Activated naive CD4-positive, alpha-beta T cell treated with anti-CD3 and anti-CD28 coated beads, Interleukin-2, amount 10 ng/mL, durations not matched to agents 7 days and 5 days (primary cell): ENCODE results near the gene TMEM164.

ENCODE experiments used
- CTCF ChIA-PET: fragments of 350-600 bp; sonication (Branson Sonifier 250); formaldehyde crosslinking; loops from one replicate; lab custom pipeline; 2021; ENCODE audit warnings: antibody characterized with exemption; lab: Charles Lee
- DNase-seq: peaks from one replicate; pipeline ENCODE4 v3.0.0-alpha.2; 2020
- H3K27ac Mint-ChIP-seq: one replicate; pipeline ENCODE4 v1.8.0; 2021; ENCODE audit warnings: mild to moderate bottlenecking, moderate library complexity, mixed read lengths
- H3K27me3 Mint-ChIP-seq: one replicate; pipeline ENCODE4 v1.8.0; 2021; ENCODE audit warnings: mild to moderate bottlenecking, mixed read lengths
- H3K36me3 Mint-ChIP-seq: one replicate; pipeline ENCODE4 v1.8.0; 2021; ENCODE audit warnings: mixed read lengths
- H3K4me1 Mint-ChIP-seq: one replicate; pipeline ENCODE4 v1.8.0; 2021; ENCODE audit warnings: mixed read lengths
- H3K4me3 Mint-ChIP-seq: one replicate; pipeline ENCODE4 v1.8.0; 2021; ENCODE audit warnings: mild to moderate bottlenecking, moderate library complexity, mixed read lengths
- H3K9me3 Mint-ChIP-seq: one replicate; pipeline ENCODE4 v1.8.0; 2021; ENCODE audit warnings: mixed read lengths

TMEM164 gene

GRCh38 chrX:109995155-109995554 is 7.8 kb upstream of the TMEM164 start:
- H3K4me1 Mint-ChIP-seq, result peaks cover 20% of the 10 kb centered on the region
- no peaks in the 10 kb centered on the region for H3K36me3 Mint-ChIP-seq
- H3K27ac Mint-ChIP-seq, result no peak overlapping the region
- no peaks in the 10 kb centered on the region for H3K9me3 Mint-ChIP-seq
- H3K27me3 Mint-ChIP-seq, result no peaks in the 10 kb centered on the region
- no peak for DNase-seq
- no peak overlapping the region for H3K4me3 Mint-ChIP-seq
- CTCF ChIA-PET, result no interaction called here

- CTCF ChIA-PET, result interaction anchor here (0.5 kb wide), 1 partner anchor 392 kb away, joined by 3 read pairs; no protein-coding TSS in a partner anchor
- H3K27me3 Mint-ChIP-seq, result no peaks in the 10 kb centered on the region
- no peak for DNase-seq
- H3K4me1 Mint-ChIP-seq, result peaks cover 10% of the 10 kb centered on the region
- no peak overlapping the region for H3K4me3 Mint-ChIP-seq
- H3K9me3 Mint-ChIP-seq, result no peaks in the 10 kb centered on the region
- no peak overlapping the region for H3K27ac Mint-ChIP-seq
- no peaks in the 10 kb centered on the region for H3K36me3 Mint-ChIP-seq
Observed at GRCh38 chrX:109997786-109998452, 5.0 kb upstream of the TMEM164 start.

- H3K36me3 Mint-ChIP-seq, result peaks cover under 1% of the 10 kb centered on the region
- H3K27ac Mint-ChIP-seq, result no peak overlapping the region
- no peaks in the 10 kb centered on the region for H3K9me3 Mint-ChIP-seq
- no peak overlapping the region for H3K4me3 Mint-ChIP-seq
- DNase-seq, result no peak
- peaks cover 18% of the 10 kb centered on the region for H3K4me1 Mint-ChIP-seq
- CTCF ChIA-PET, result no interaction called here
- no peaks in the 10 kb centered on the region for H3K27me3 Mint-ChIP-seq
Observed at GRCh38 chrX:110000000-110000399, 2.9 kb upstream of the TMEM164 start.

GRCh38 chrX:110000847-110001713 is 1.8 kb upstream of the TMEM164 start:
- DNase-seq, result no peak
- Mint-ChIP-seq H3K9me3 (no peaks in the 10 kb centered on the region), H3K27me3 (no peaks in the 10 kb centered on the region), H3K36me3 (peaks cover 6% of the 10 kb centered on the region), H3K4me1 (peaks cover 23% of the 10 kb centered on the region), H3K27ac (peak overlapping the region; percentile 28), H3K4me3 (no peak overlapping the region)
- CTCF ChIA-PET, result no interaction called here

DNA sequence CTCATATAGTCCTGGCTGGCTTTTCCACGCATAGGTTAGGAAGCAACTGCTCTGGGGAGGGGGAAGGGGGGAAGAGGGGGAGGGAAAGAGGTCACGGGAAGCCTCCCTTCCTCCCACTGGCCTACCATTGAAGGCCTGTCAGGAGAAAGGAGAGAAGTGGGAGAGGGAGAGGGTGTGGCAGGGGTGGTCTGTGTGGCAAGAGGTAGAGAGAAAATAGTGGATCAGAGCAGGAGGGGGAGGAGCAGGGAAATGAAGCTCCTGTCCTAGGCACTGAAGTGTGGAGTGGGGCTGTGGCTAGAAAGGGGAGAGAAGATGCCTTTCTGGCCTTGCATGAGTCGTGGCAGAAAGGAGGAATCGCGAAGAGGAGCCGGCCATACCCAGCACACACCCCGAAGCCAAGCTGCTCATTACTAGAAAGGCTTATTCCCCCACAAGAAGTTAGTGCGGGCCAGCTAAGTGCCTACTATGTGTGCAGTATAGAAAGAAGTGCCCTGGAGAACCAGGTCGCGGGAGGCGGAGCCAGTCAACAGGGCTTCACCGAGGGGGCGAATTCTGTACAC is 1.1 kb upstream of the TMEM164 start:
- no peak for DNase-seq
- Mint-ChIP-seq H3K27ac (peak overlapping the region; percentile 80), H3K4me3 (peak overlapping the region; percentile 80), H3K9me3 (no peaks in the 10 kb centered on the region), H3K36me3 (peaks cover 6% of the 10 kb centered on the region), H3K27me3 (no peaks in the 10 kb centered on the region), H3K4me1 (peaks cover 25% of the 10 kb centered on the region)
- CTCF ChIA-PET, result interaction anchor here (0.5 kb wide), 1 partner anchor 28 kb away, joined by 3 read pairs; no protein-coding TSS in a partner anchor

DNA sequence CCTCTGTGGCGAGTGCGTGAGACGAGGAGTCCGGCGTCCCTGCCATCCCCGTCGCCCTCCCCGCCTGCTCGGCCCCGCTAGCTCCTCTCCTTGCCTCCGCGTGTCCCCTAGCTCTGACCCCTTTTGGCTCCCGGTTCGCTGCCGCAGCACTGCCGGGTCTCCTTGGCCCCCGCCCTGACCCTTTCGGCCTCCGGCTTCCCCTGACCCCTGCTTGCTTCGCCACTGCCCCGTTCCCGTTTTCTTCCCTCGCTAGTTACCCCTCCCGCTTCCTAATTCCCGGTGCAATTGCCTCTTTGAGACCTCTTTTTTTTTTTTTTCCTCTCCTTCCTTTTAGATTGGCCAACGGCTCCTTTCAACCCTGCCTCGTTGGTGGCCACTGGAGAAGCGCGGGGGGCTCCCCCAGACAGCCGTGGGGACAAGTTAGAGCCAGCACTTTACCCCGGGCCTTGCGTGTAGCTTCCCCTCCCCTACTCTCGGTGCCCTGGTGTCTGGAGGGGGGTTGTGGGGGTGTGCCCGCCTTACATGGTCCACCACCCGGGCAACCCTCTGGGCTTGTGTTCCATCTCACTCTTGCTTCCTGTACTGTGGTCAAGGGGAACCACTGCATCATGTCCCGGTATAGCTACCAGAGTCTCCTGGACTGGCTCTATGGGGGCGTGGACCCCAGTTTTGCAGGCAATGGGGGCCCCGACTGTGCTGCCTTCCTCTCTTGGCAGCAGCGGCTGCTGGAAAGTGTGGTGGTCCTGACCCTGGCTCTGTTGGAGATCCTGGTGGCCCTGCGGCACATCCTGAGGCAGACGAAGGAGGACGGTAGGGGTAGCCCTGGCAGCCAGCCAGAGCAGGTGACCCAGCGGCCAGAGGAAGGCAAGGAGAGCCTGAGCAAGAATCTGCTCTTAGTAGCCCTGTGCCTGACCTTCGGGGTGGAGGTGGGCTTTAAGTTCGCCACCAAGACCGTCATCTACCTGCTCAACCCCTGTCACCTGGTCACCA is 548 bp downstream of the TMEM164 start:
- Mint-ChIP-seq H3K4me3 (peak overlapping the region; percentile 83), H3K27me3 (no peaks in the 10 kb centered on the region), H3K27ac (peak overlapping the region; percentile 78), H3K36me3 (peaks cover 10% of the 10 kb centered on the region), H3K4me1 (peaks cover 28% of the 10 kb centered on the region), H3K9me3 (no peaks in the 10 kb centered on the region)
- DNase-seq, result peak; percentile 26
- CTCF ChIA-PET, result no interaction called here

GRCh38 chrX:110004215-110004614 is 1.3 kb downstream of the TMEM164 start:
- Mint-ChIP-seq H3K4me3 (peak overlapping the region; percentile 18), H3K36me3 (peaks cover 14% of the 10 kb centered on the region), H3K9me3 (no peaks in the 10 kb centered on the region), H3K27ac (peak overlapping the region; percentile 58), H3K27me3 (no peaks in the 10 kb centered on the region), H3K4me1 (peaks cover 28% of the 10 kb centered on the region)
- DNase-seq, result no peak
- CTCF ChIA-PET, result interaction anchor here (1.0 kb wide), 1 partner anchor 142 kb away, joined by 5 read pairs; no protein-coding TSS in a partner anchor

GRCh38 chrX:110004731-110005369 is 1.9 kb downstream of the TMEM164 start:
- H3K4me3 Mint-ChIP-seq, result peak overlapping the region; percentile 18
- no peaks in the 10 kb centered on the region for H3K27me3 Mint-ChIP-seq
- no peaks in the 10 kb centered on the region for H3K9me3 Mint-ChIP-seq
- H3K36me3 Mint-ChIP-seq, result peaks cover 16% of the 10 kb centered on the region
- CTCF ChIA-PET, result interaction anchor here (1.0 kb wide), 1 partner anchor 141 kb away, joined by 5 read pairs; no protein-coding TSS in a partner anchor
- DNase-seq, result no peak
- H3K4me1 Mint-ChIP-seq, result peaks cover 28% of the 10 kb centered on the region
- H3K27ac Mint-ChIP-seq, result peak overlapping the region; percentile 58

- Mint-ChIP-seq H3K27me3 (no peaks in the 10 kb centered on the region), H3K4me3 (no peak overlapping the region), H3K27ac (no peak overlapping the region), H3K36me3 (peaks cover 29% of the 10 kb centered on the region), H3K9me3 (no peaks in the 10 kb centered on the region), H3K4me1 (peaks cover 28% of the 10 kb centered on the region)
- no peak for DNase-seq
- CTCF ChIA-PET, result no interaction called here
Observed at GRCh38 chrX:110006161-110006560, 3.2 kb downstream of the TMEM164 start.

- H3K27ac Mint-ChIP-seq, result no peak overlapping the region
- H3K36me3 Mint-ChIP-seq, result peaks cover 29% of the 10 kb centered on the region
- DNase-seq, result no peak
Observed at GRCh38 chrX:110006821-110007375, 4.0 kb downstream of the TMEM164 start.

DNA sequence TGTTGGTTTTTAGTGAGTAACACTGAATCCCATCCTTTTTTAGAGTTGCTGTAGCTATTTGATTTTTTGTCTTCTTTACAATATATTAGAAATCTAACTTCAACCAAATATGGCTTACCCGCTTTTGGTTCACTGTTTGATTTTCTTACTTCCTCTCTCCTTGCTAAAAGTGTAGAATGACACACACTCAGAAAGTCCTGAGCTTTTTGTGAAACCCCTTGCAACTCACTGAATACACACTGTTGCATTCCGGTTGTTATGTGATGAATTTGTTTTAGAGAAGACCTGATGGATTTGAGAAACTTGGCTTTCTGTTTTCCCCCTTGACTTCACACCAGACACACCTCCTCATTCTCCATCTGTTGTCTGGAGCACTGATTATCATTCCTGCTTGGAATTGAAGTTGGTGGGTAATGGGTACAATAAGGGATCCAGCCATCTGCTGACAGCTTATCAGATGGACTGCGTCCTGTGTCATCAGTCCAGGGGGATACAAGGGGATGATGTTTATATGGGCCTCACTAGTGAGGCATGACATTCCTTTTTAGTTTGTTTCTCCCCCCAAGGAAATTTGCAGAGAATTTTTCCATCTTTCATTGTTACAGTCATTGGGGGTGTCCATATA is 5.2 kb downstream of the TMEM164 start:
- no peaks in the 10 kb centered on the region for H3K9me3 Mint-ChIP-seq
- H3K4me1 Mint-ChIP-seq, result peaks cover 21% of the 10 kb centered on the region
- CTCF ChIA-PET, result no interaction called here
- peaks cover 36% of the 10 kb centered on the region for H3K36me3 Mint-ChIP-seq
- H3K4me3 Mint-ChIP-seq, result no peak overlapping the region
- no peak overlapping the region for H3K27ac Mint-ChIP-seq
- DNase-seq, result no peak
- no peaks in the 10 kb centered on the region for H3K27me3 Mint-ChIP-seq

More at GRCh38 chrX:110006821-110007375, 4.0 kb downstream of the TMEM164 start:
- CTCF ChIA-PET, result no interaction called here
- Mint-ChIP-seq H3K27me3 (no peaks in the 10 kb centered on the region), H3K4me3 (no peak overlapping the region), H3K9me3 (no peaks in the 10 kb centered on the region), H3K4me1 (peaks cover 25% of the 10 kb centered on the region)

- Mint-ChIP-seq H3K36me3 (peaks cover 39% of the 10 kb centered on the region), H3K27ac (no peak overlapping the region), H3K27me3 (no peaks in the 10 kb centered on the region), H3K9me3 (no peaks in the 10 kb centered on the region), H3K4me1 (peaks cover 5% of the 10 kb centered on the region), H3K4me3 (no peak overlapping the region)
- CTCF ChIA-PET, result interaction anchor here (1.3 kb wide), 1 partner anchor 122 kb away, joined by 3 read pairs; no protein-coding TSS in a partner anchor
- no peak for DNase-seq
Observed at GRCh38 chrX:110012818-110013485, 10.0 kb downstream of the TMEM164 start.
